ENCODE data around the gene CORO1C. TPM values are rescaled to one million over a fixed set of nuclear protein-coding genes. Genes with fewer than 3 reads are reported as not detected.

CORO1C gene
- total and polyA plus RNA-seq, 9 of the 15 experiments (the other 6 are each of a cell fraction or from before 2014, with no cell fraction given) = 55.2 to 280 (median 150) TPM

DNA sequence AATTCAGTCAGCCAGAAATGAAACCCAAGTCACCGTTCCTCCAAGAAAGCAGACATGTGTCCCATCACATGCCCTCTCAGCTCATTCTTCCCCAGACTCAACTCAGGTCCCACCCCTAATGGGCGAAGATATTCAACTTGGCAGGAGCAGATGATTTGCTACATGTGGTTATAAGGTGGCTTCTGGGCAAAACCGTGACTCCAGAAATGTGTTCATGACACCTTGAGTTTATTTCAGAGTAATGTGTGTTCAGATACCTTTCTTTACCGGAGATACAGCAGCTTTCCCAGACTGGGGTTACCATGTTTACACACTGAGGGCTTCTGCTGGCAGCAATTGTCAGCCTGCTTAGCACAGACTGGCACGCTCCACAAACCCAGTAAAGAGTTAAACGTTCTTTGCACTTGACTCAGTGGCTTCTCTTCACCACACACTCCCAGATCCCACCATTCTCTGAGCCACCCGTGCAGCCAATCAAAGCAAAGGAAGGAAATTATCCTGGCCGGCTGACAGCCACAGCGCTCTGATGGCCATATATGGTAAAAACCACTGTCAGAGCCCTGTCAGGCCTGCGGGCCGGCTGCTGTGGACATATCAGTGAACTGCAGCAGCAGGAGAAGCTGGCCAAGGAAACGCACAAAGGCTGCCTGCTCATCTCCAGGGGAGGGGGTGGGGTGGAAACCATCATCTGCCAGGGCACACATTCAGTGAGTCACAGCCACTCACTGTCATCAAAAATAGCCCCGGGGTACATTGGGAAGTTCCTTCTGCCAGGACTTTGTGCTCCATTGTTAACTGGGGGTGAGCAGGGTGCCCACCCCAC lies 39.9 kb downstream of the CORO1C start (continued):
- 0 out of 2 replicates have a peak, but pooled peaks have one; percentile 8 for TF ChIP-seq SMC3 (conservative IDR thresholded peaks at IDR 0.05; ENCODE audit: insufficient read depth, low read depth, low read length)
- peak; percentile 79 for TF ChIP-seq NFE2 (IDR thresholded peaks at IDR 0.05; ENCODE audit: low read depth)
- no peak for TF ChIP-seq HNRNPLL (IDR thresholded peaks at IDR 0.05; ENCODE audit: low read depth, low read length, poor library complexity, severe bottlenecking)
- 0 out of 2 replicates have a peak, but pooled peaks have one; percentile 27 for TF ChIP-seq USF1 (CRISPR knock-in tag; IDR thresholded peaks at IDR 0.05)
- peak; percentile 50; the same call in 1 of the 2 replicates for TF ChIP-seq DDX20 (tag; IDR thresholded peaks at IDR 0.05; ENCODE audit: low read depth)
- TF ChIP-seq ZSCAN29 (IDR thresholded peaks at IDR 0.05) = no peak
- peak; percentile 97 for TF ChIP-seq ZNF175 (CRISPR knock-in tag; IDR thresholded peaks at IDR 0.05; ENCODE audit: low read depth)
- no peak for TF ChIP-seq SP2 (IDR thresholded peaks at IDR 0.05; ENCODE audit: extremely low read depth, low read depth, low read length, poor library complexity, severe bottlenecking)
- TF ChIP-seq MYNN (IDR thresholded peaks at IDR 0.05) = peak; percentile 93
- no peak for TF ChIP-seq MYNN (CRISPR knock-in tag; IDR thresholded peaks at IDR 0.05)
- TF ChIP-seq GATA2 (CRISPR knock-in tag; IDR thresholded peaks at IDR 0.05) = peak; percentile 53
- TF ChIP-seq CAMTA2 (CRISPR knock-in tag; conservative IDR thresholded peaks at IDR 0.05) = no peak
- no peak for TF ChIP-seq ETV5 (CRISPR knock-in tag; IDR thresholded peaks at IDR 0.05; ENCODE audit: low read depth)
- TF ChIP-seq TCF7L2 (IDR thresholded peaks at IDR 0.05; ENCODE audit: low read depth, low read length) = no peak
- peak; percentile 79 for TF ChIP-seq MECOM (CRISPR knock-in tag; IDR thresholded peaks at IDR 0.05)
- TF ChIP-seq PRPF4 (IDR thresholded peaks at IDR 0.05; ENCODE audit: insufficient read depth, low read depth, low read length, poor library complexity, severe bottlenecking) = no peak
- no peak for TF ChIP-seq SIN3B (IDR thresholded peaks at IDR 0.05; ENCODE audit: low read depth)
- TF ChIP-seq ZNF347 (CRISPR knock-in tag; IDR thresholded peaks at IDR 0.05; ENCODE audit: low read depth) = 0 out of 2 replicates have a peak, but pooled peaks have one; percentile 50
- TF ChIP-seq SMAD2 (IDR thresholded peaks at IDR 0.05; ENCODE audit: low read depth, low read length) = no peak
- TF ChIP-seq CBFA2T3 (IDR thresholded peaks at IDR 0.05) = peak; percentile 96
- peak; percentile 69; the same call in 1 of the 2 replicates for TF ChIP-seq GTF2F1 (IDR thresholded peaks at IDR 0.05; ENCODE audit: low read depth, low read length)
- no peak for TF ChIP-seq GABPB2 (CRISPR knock-in tag; conservative IDR thresholded peaks at IDR 0.05)
- no peak for TF ChIP-seq E4F1 (CRISPR knock-in tag; IDR thresholded peaks at IDR 0.05; ENCODE audit: borderline replicate concordance)
- TF ChIP-seq NR1H2 (CRISPR knock-in tag; IDR thresholded peaks at IDR 0.05) = no peak
- TF ChIP-seq MYC (IDR thresholded peaks at IDR 0.05; ENCODE audit: low read depth, low read length) = peak; percentile 78
- TF ChIP-seq MYC (CRISPR knock-in tag; IDR thresholded peaks at IDR 0.05; ENCODE audit: borderline replicate concordance, low read depth) = 0 out of 2 replicates have a peak, but pooled peaks have one; percentile 8
- no peak for TF ChIP-seq MCM2 (IDR thresholded peaks at IDR 0.05; ENCODE audit: low read depth)
- TF ChIP-seq TBP (optimal IDR thresholded peaks at IDR 0.05; ENCODE audit: low read depth, low read length) = peak; percentile 57
- TF ChIP-seq ZNF212 (CRISPR knock-in tag; IDR thresholded peaks at IDR 0.05) = no peak
